Fibroblast of lung (primary cell): ENCODE results near the gene VPS45. TPM values are rescaled to one million over a fixed set of nuclear protein-coding genes. Genes with fewer than 3 reads are reported as not detected.

Source experiments
- DNase-seq, 2 donors: peaks; one replicate each; pipeline versions ENCODE4 v3.0.0 to v3.0.0-alpha.2; 2010; ENCODE audit warnings: low read depth in 2 of 2
- H2AFZ ChIP-seq: 2 replicates; pipeline ENCODE4 v1.5.1; 2012; ENCODE audit warnings: low read length, control low read depth, inconsistent platforms
- H3K27ac ChIP-seq: 2 replicates; pipeline ENCODE4 v1.5.1; 2011; ENCODE audit warnings: low read length, control low read depth; ENCODE audit not compliant: insufficient read depth
- H3K27me3 ChIP-seq: 2 replicates; pipeline ENCODE4 v1.5.1; 2011; ENCODE audit warnings: mild to moderate bottlenecking, low read length; ENCODE audit not compliant: control insufficient read depth, insufficient read depth
- H3K36me3 ChIP-seq: 2 replicates; pipeline ENCODE4 v1.5.1; 2011; ENCODE audit warnings: low read length; ENCODE audit not compliant: control insufficient read depth, insufficient read depth
- H3K4me1 ChIP-seq: 2 replicates; pipeline ENCODE4 v1.5.1; 2011; ENCODE audit warnings: low read length; ENCODE audit not compliant: control insufficient read depth, insufficient read depth; ENCODE audit errors: extremely low read depth
- H3K4me2 ChIP-seq: 2 replicates; pipeline ENCODE4 v1.5.1; 2011; ENCODE audit warnings: low read length, control low read depth; ENCODE audit not compliant: insufficient read depth; ENCODE audit errors: extremely low read depth
- H3K4me3 ChIP-seq, 4 experiments: fragments of 200-600 bp in 1 of 4; sonication (generic) in 1 of 4; replicated peaks in 1 of 4; 2 replicates each; pipeline ENCODE4 v1.5.1; 2011 to 2016; ENCODE audit warnings: low read length in 4 of 4, low read depth in 3 of 4, mild to moderate bottlenecking in 3 of 4, control low read depth in 2 of 4, inconsistent platforms in 1 of 4, mixed read lengths in 1 of 4; ENCODE audit not compliant: insufficient read depth in 1 of 4; ENCODE audit errors: control extremely low read depth in 1 of 4
- H3K79me2 ChIP-seq: 2 replicates; pipeline ENCODE4 v1.5.1; 2012; ENCODE audit warnings: mild to moderate bottlenecking, low read length, inconsistent platforms; ENCODE audit not compliant: control insufficient read depth, insufficient read depth
- H3K9ac ChIP-seq: 2 replicates; pipeline ENCODE4 v1.5.1; 2011; ENCODE audit warnings: mild to moderate bottlenecking, low read length, control low read depth; ENCODE audit not compliant: insufficient read depth
- H3K9me3 ChIP-seq: 2 replicates; pipeline ENCODE4 v1.5.1; 2012; ENCODE audit warnings: low read depth, low read length; ENCODE audit not compliant: control insufficient read depth, insufficient read depth
- H4K20me1 ChIP-seq: 2 replicates; pipeline ENCODE4 v1.5.1; 2011; ENCODE audit warnings: low read length; ENCODE audit not compliant: control insufficient read depth, insufficient read depth; ENCODE audit errors: extremely low read depth
- CTCF ChIP-seq, 2 donors: IDR thresholded peaks in 1 of 2; conservative IDR thresholded peaks in 1 of 2; 1 replicate in 1 of 2; 2 replicates in 1 of 2; pipeline ENCODE4 v1.5.1; 2011 to 2012; ENCODE audit warnings: low read length in 2 of 2, control low read depth in 1 of 2, inconsistent platforms in 1 of 2, low read depth in 1 of 2, mild to moderate bottlenecking in 1 of 2
- EZH2 ChIP-seq: IDR thresholded peaks from 2 replicates; pipeline ENCODE4 v1.5.1; 2012; ENCODE audit warnings: low read length, control low read depth, mild to moderate bottlenecking; ENCODE audit errors: missing control alignments
- polyA plus RNA-seq, 2 donors: library from polyadenylated mRNA; depleted of rRNA in 1 of 2; stranded (reverse) in 1 of 2; unstranded in 1 of 2; fragments of >200 nt; gene quantifications; 2 replicates each; pipeline ENCODE4 v1.2.1, GENCODE V29; 2011 to 2012; ENCODE audit warnings: missing spikeins in 1 of 2
- total RNA-seq: library from RNA; depleted of rRNA; stranded (reverse); fragments of >200 nt; gene quantifications from 2 replicates; pipeline ENCODE4 v1.2.1, GENCODE V29; 2014

Gene VPS45
- total and polyA plus RNA-seq, 2 donors (not counting 1 experiment from before 2014, with no cell fraction given): 42.6 to 50.0 TPM

- no peak for DNase-seq
- H3K79me2 ChIP-seq: no peaks in the 10 kb centered on the region
- TF ChIP-seq CTCF (conservative IDR thresholded peaks at IDR 0.05 in 1 of 2, IDR thresholded peaks at IDR 0.05 in 1 of 2; ENCODE audit: low read depth in 1 of 2, low read length in 2 of 2) (no peak), EZH2 (no peak)
- no peaks in the 10 kb centered on the region for H4K20me1 ChIP-seq
- H3K27ac ChIP-seq: no peak overlapping the region
- H3K9ac ChIP-seq: no peak overlapping the region
- no peaks in the 10 kb centered on the region for H3K27me3 ChIP-seq
- H3K4me2 ChIP-seq: no peak overlapping the region
- no peaks in the 10 kb centered on the region for H3K9me3 ChIP-seq
- H3K4me3 ChIP-seq: no peak overlapping the region
- peaks cover 2% of the 10 kb centered on the region for H3K36me3 ChIP-seq
- H3K4me1 ChIP-seq: no peaks in the 10 kb centered on the region
- no peak overlapping the region for H2AFZ ChIP-seq
These were observed 42.0 kb downstream of the VPS45 start for GRCh38 chr1:150109586-150109985.

GRCh38 chr1:150110116-150110515, 42.5 kb downstream of the VPS45 start:
- no peak overlapping the region for H3K9ac ChIP-seq

GRCh38 chr1:150111670-150112069, 44.1 kb downstream of the VPS45 start:
- H3K4me3 ChIP-seq: no peak overlapping the region
- no peaks in the 10 kb centered on the region for H4K20me1 ChIP-seq
- H3K79me2 ChIP-seq: no peaks in the 10 kb centered on the region
- H3K27ac ChIP-seq: no peak overlapping the region
- no peaks in the 10 kb centered on the region for H3K27me3 ChIP-seq
- no peaks in the 10 kb centered on the region for H3K4me1 ChIP-seq
- no peak overlapping the region for H3K9ac ChIP-seq
- no peak overlapping the region for H2AFZ ChIP-seq
- H3K9me3 ChIP-seq: no peaks in the 10 kb centered on the region
- TF ChIP-seq CTCF (conservative IDR thresholded peaks at IDR 0.05 in 1 of 2, IDR thresholded peaks at IDR 0.05 in 1 of 2; ENCODE audit: low read depth in 1 of 2, low read length in 2 of 2) (no peak), EZH2 (no peak)
- H3K4me2 ChIP-seq: no peak overlapping the region
- DNase-seq: no peak
- peaks cover 2% of the 10 kb centered on the region for H3K36me3 ChIP-seq

More at GRCh38 chr1:150110116-150110515, 42.5 kb downstream of the VPS45 start:
- Histone ChIP-seq H3K9me3 (no peaks in the 10 kb centered on the region), H3K27me3 (no peaks in the 10 kb centered on the region), H4K20me1 (no peaks in the 10 kb centered on the region), H3K4me3 (no peak overlapping the region), H3K79me2 (no peaks in the 10 kb centered on the region), H3K36me3 (peaks cover 2% of the 10 kb centered on the region), H2AFZ (no peak overlapping the region), H3K4me1 (no peaks in the 10 kb centered on the region), H3K27ac (no peak overlapping the region), H3K4me2 (no peak overlapping the region)
- DNase-seq: no peak
- TF ChIP-seq EZH2: no peak
- TF ChIP-seq CTCF (conservative IDR thresholded peaks at IDR 0.05 in 1 of 2, IDR thresholded peaks at IDR 0.05 in 1 of 2; ENCODE audit: low read depth in 1 of 2, low read length in 2 of 2): no peak
